Pancreas (tissue), 10 donors: ENCODE data around the gene ZNF512B. TPM values are rescaled to one million over a fixed set of nuclear protein-coding genes. Genes with fewer than 3 reads are reported as not detected.
A peak's percentile ranks its signal among the peaks of the same experiment; 100 is the strongest.

Source experiments
- ATAC-seq, 4 donors: fragments of 200-7000 bp; cut with Tn5 transposase; one replicate each; pipeline versions ENCODE4 v1.8.0 to v1.9.1; 2020; ENCODE audit warnings: mild to moderate bottlenecking in 4 of 4, moderate library complexity in 4 of 4
- DNase-seq, 6 donors: peaks; one replicate each; pipeline ENCODE4 v3.0.0-alpha.2; 2020
- FAIRE-seq: peaks from 2 replicates; lab custom pipeline; 2012; peaks lifted over from hg19 to GRCh38; lab: Jason Lieb, UNC
- H3K27ac ChIP-seq, 4 donors: fragments of 200-600 bp; sonication (generic); 1 replicate in 3 of 4; 2 replicates in 1 of 4; pipeline versions ENCODE4 v1.5.0 to v1.8.0; 2020
- H3K27me3 ChIP-seq, 4 donors: fragments of 200-600 bp; one replicate each; pipeline ENCODE4 v1.8.0; 2021
- H3K36me3 ChIP-seq, 3 donors: fragments of 200-600 bp; sonication (generic) in 1 of 3; one replicate each; pipeline versions ENCODE4 v1.5.0 to v1.8.0; 2020 to 2021
- H3K4me1 ChIP-seq, 3 donors: fragments of 200-600 bp; one replicate each; pipeline ENCODE4 v1.8.0; 2021
- H3K4me3 ChIP-seq, 4 donors: fragments of 200-600 bp; sonication (generic) in 2 of 4; one replicate each; pipeline versions ENCODE4 v1.5.0 to v1.8.0; 2020 to 2021
- H3K9me3 ChIP-seq, 4 donors: fragments of 200-600 bp; one replicate each; pipeline ENCODE4 v1.8.0; 2021
- whole genome bisulfite sequencing, 2 donors: extraction: QIAGEN DNeasy Blood & Tissue Kit; methylation state at CpG; one replicate each; pipeline ENCODE4 v1.1.7; 2013; 5-methylcytosine and 5-hydroxymethylcytosine counted together
- intact Hi-C, 3 donors: fragments of 100-400 bp; cut with DNase I; formaldehyde crosslinking; loops; one replicate each; pipeline versions ENCODE4 v1.11.1 to v1.14.2; 2022
- microRNA-seq, 2 donors: library from miRNA; unstranded; fragments of <30 nt; microRNA quantifications; one replicate each; pipeline versions ENCODE4 to v1.1.0, GENCODE V29; 2019 to 2020
- polyA plus RNA-seq, 2 donors: library from polyadenylated mRNA; stranded (reverse); fragments of 200-250 nt; gene quantifications; one replicate each; pipeline ENCODE4 v1.2.3, GENCODE V29; 2013
- total RNA-seq, 6 donors: library from RNA; stranded (reverse); fragmentation: NEBNext Ultra II Directional in 4 of 6; extraction: Animal tissue kit (Norgen Biotek cat#: 25700) in 4 of 6; gene quantifications; one replicate each; pipeline versions ENCODE4 v1.2.1 to v1.2.4, GENCODE V29; 2021 to 2023
- TF ChIP-seq, protein P1 (sequence below), 4 donors: fragments of 200-600 bp; sonication (generic) in 3 of 4; IDR thresholded peaks; one replicate each; pipeline versions ENCODE4 v1.5.0 to v1.8.0; 2021; ENCODE audit warnings: antibody characterized with exemption in 4 of 4
- donor health status: healthy with polysubstance abuse.
- donor health status: DM: no; HTN: no; CAD: no; lungs with moderate emphysema.
- donor health status: DM: no; HTN: no; CAD: no.
- donor health status: control.
- donor health status: control.
- donor health status: Bipolar disorder and iron deficiency.
- donor health status: DM: yes; HTN: yes; CAD: no.
- donor health status: DM: no; HTN: no; CAD: no.
- donor health status: DM: no; HTN: no; CAD: no.
- donor health status: DM: yes; HTN: yes; CAD: no.

The ZNF512B gene
- total and polyA plus RNA-seq, 8 donors, result 8.5 to 22.0 (median 11.4) TPM

- ATAC-seq, result peak; percentile 84 to 87 (median 86)
- Histone ChIP-seq H3K27ac (peak overlapping the region in 3 of 4 donors; percentile 30 to 47 (median 45)), H3K4me1 (peaks cover 13 to 47% (median 15%) of the 10 kb centered on the region in 3 donors)
Measured at GRCh38 chr20:63911176-63911575, 58.6 kb downstream of the ZNF512B start.

DNA sequence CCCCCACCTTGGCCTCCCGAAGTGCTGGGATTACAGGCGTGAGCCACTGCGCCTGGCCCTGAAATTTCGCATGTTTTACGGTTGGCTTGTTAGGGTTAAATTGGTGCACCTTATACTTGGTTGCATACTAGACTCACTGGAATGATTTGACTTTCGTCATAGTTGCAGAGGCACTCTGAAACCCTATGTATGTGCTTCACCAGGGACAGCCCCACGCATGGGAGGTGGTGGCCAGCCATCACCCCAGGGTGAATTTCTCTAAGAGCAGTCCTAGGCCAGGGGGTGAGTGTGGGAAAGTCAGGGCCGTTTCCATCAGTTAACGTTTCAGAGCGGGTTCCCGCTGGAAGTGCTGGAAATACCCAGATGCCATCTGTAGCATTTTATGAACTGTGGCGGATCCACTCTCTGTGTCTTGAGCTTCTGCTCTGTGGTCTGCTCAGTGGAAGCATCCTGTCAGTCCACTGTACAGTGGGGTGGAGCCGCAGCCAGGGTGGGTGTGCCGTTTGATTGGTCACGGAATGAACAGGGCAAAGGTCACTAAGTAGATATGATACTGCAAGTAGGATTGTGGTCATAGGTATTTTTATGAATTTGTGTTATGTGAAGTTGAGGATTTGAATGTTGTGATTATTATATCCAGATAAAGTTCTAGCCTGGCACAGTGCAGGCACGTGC, 61.6 kb downstream of the ZNF512B start:
- no peaks in the 10 kb centered on the region for H3K27me3 ChIP-seq
- FAIRE-seq (no peak), DNase-seq (peak in 1 of 6 donors; percentile 36)

More at GRCh38 chr20:63911176-63911575, 58.6 kb downstream of the ZNF512B start:
- H3K9me3 ChIP-seq, result no peaks in the 10 kb centered on the region
- H3K27me3 ChIP-seq, result no peaks in the 10 kb centered on the region
- 28 to 31% methylated on average over 12 of the region's 12 CpGs for WGBS, 2 donors
- peak; percentile 73 to 89 (median 86) for DNase-seq
- TF ChIP-seq, protein P1, sequence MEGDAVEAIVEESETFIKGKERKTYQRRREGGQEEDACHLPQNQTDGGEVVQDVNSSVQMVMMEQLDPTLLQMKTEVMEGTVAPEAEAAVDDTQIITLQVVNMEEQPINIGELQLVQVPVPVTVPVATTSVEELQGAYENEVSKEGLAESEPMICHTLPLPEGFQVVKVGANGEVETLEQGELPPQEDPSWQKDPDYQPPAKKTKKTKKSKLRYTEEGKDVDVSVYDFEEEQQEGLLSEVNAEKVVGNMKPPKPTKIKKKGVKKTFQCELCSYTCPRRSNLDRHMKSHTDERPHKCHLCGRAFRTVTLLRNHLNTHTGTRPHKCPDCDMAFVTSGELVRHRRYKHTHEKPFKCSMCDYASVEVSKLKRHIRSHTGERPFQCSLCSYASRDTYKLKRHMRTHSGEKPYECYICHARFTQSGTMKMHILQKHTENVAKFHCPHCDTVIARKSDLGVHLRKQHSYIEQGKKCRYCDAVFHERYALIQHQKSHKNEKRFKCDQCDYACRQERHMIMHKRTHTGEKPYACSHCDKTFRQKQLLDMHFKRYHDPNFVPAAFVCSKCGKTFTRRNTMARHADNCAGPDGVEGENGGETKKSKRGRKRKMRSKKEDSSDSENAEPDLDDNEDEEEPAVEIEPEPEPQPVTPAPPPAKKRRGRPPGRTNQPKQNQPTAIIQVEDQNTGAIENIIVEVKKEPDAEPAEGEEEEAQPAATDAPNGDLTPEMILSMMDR (IDR thresholded peaks at IDR 0.05), result no peak
- H3K4me3 ChIP-seq, result no peak overlapping the region
- no peak for FAIRE-seq
- no peaks in the 10 kb centered on the region for H3K36me3 ChIP-seq
- intact Hi-C loops, result no loop called here

More for the DNA sequence above, 61.6 kb downstream of the ZNF512B start:
- no peak overlapping the region for H3K27ac ChIP-seq
- H3K9me3 ChIP-seq, result no peaks in the 10 kb centered on the region
- no peaks in the 10 kb centered on the region for H3K36me3 ChIP-seq
- H3K4me3 ChIP-seq, result no peak overlapping the region
- peaks cover 5 to 37% (median 15%) of the 10 kb centered on the region in 3 donors for H3K4me1 ChIP-seq
- peak; percentile 9 to 46 (median 27) for ATAC-seq
- WGBS, 2 donors, result 44 to 48% methylated on average over 16 of the region's 16 CpGs
- TF ChIP-seq, protein P1 (IDR thresholded peaks at IDR 0.05), result no peak
- intact Hi-C loops, result no loop called here

Small RNAs within 50 kb of the gene (microRNA-seq; reads per million reads assigned to microRNA genes)
- gene MIR1914 (0 reads per million in 2 donors), gene MIR647 (0 reads per million in 2 donors), gene MIR941-1 (0 reads per million in 2 donors), gene MIR941-2 (0 reads per million in 2 donors), gene MIR941-3 (0 reads per million in 2 donors), gene MIR941-4 (0 reads per million in 2 donors), gene MIR941-5 (0 reads per million in 2 donors)

Other genes with a start within 250 kb of the ZNF512B start
- 1 to 10 TPM; 2.6 to 6.0 (median 3.1) TPM for gene LIME1, start 233.3 kb downstream of the ZNF512B start, total RNA-seq
- gene LIME1, start 233.3 kb downstream of the ZNF512B start, polyA plus RNA-seq, result 10 to 100 TPM; 44.6 to 46.6 TPM
- gene SLC2A4RG, start 230.2 kb downstream of the ZNF512B start, total RNA-seq, result 10 to 100 TPM; 25.8 to 44.2 (median 30.6) TPM
- 10 to 100 TPM; 63.2 to 67.1 TPM for gene SLC2A4RG, start 230.2 kb downstream of the ZNF512B start, polyA plus RNA-seq
- 1 to 10 TPM; 2.2 to 7.4 (median 3.0) TPM for gene ZBTB46, start 138.7 kb downstream of the ZNF512B start, total RNA-seq
- 1 to 10 TPM; 2.8 to 3.6 TPM for gene ZBTB46, start 138.7 kb downstream of the ZNF512B start, polyA plus RNA-seq
- gene ABHD16B, start 108.4 kb downstream of the ZNF512B start, total RNA-seq, result not detected
- gene ABHD16B, start 108.4 kb downstream of the ZNF512B start, polyA plus RNA-seq, result under 1 TPM; 0.12 to 0.53 TPM
- gene TPD52L2, start 104.7 kb downstream of the ZNF512B start, total RNA-seq, result 10 to 100 TPM; 16.3 to 35.0 (median 22.3) TPM
- 10 to 100 TPM; 33.8 to 47.3 TPM for gene TPD52L2, start 104.7 kb downstream of the ZNF512B start, polyA plus RNA-seq
- gene DNAJC5, start 74.8 kb downstream of the ZNF512B start, total RNA-seq, result 10 to 100 TPM; 25.0 to 31.5 (median 29.2) TPM
- 10 to 100 TPM; 20.1 to 23.3 TPM for gene DNAJC5, start 74.8 kb downstream of the ZNF512B start, polyA plus RNA-seq
- 10 to 100 TPM; 13.9 to 23.1 (median 17.2) TPM for gene UCKL1, start 13.5 kb downstream of the ZNF512B start, total RNA-seq
- gene UCKL1, start 13.5 kb downstream of the ZNF512B start, polyA plus RNA-seq, result 10 to 100 TPM; 67.8 to 84.7 TPM
- gene SAMD10, start 9.7 kb upstream of the ZNF512B start, total RNA-seq, result 1 to 10 TPM; 1.3 to 5.2 (median 3.1) TPM
- 1 to 10 TPM; 5.6 to 7.3 TPM for gene SAMD10, start 9.7 kb upstream of the ZNF512B start, polyA plus RNA-seq
- gene PRPF6, start 11.2 kb upstream of the ZNF512B start, total RNA-seq, result 10 to 100 TPM; 27.2 to 39.4 (median 32.2) TPM
- 10 to 100 TPM; 35.7 to 49.2 TPM for gene PRPF6, start 11.2 kb upstream of the ZNF512B start, polyA plus RNA-seq
- gene C20orf204, start 66.3 kb upstream of the ZNF512B start, total RNA-seq, result 1 to 10 TPM in 1 of 6 donors, under 1 TPM in 5; 0.31 to 1.0 (median 0.70) TPM
- gene C20orf204, start 66.3 kb upstream of the ZNF512B start, polyA plus RNA-seq, result 1 to 10 TPM; 2.4 to 3.7 TPM
- 1 to 10 TPM; 3.7 to 9.1 (median 5.2) TPM for gene SOX18, start 79.7 kb upstream of the ZNF512B start, total RNA-seq
- 1 to 10 TPM; 6.1 to 6.4 TPM for gene SOX18, start 79.7 kb upstream of the ZNF512B start, polyA plus RNA-seq
- gene TCEA2, start 93.3 kb upstream of the ZNF512B start, total RNA-seq, result 10 to 100 TPM; 11.6 to 24.5 (median 13.9) TPM
- 10 to 100 TPM; 35.7 to 52.9 TPM for gene TCEA2, start 93.3 kb upstream of the ZNF512B start, polyA plus RNA-seq
- gene RGS19, start 109.6 kb upstream of the ZNF512B start, total RNA-seq, result 10 to 100 TPM in 1 of 6 donors, 1 to 10 TPM in 5; 3.2 to 11.9 (median 4.1) TPM
- gene RGS19, start 109.6 kb upstream of the ZNF512B start, polyA plus RNA-seq, result 1 to 10 TPM; 7.5 to 8.9 TPM
- 1 to 10 TPM in 3 of 6 donors, under 1 TPM in 3; 0.25 to 2.2 (median 1.1) TPM for gene OPRL1, start 110.2 kb upstream of the ZNF512B start, total RNA-seq
- gene OPRL1, start 110.2 kb upstream of the ZNF512B start, polyA plus RNA-seq, result under 1 TPM; 0.49 to 0.94 TPM
- under 1 TPM in 2 of 6 donors, not detected in 4; 0.22 to 0.24 TPM for gene LKAAEAR1, start 114.5 kb upstream of the ZNF512B start, total RNA-seq
- gene LKAAEAR1, start 114.5 kb upstream of the ZNF512B start, polyA plus RNA-seq, result not detected
- gene NPBWR2, start 137.6 kb upstream of the ZNF512B start, total RNA-seq, result not detected
- gene NPBWR2, start 137.6 kb upstream of the ZNF512B start, polyA plus RNA-seq, result not detected
- gene MYT1, start 194.5 kb upstream of the ZNF512B start, total RNA-seq, result under 1 TPM; 0.13 to 0.67 (median 0.37) TPM
- 1 to 10 TPM in 1 of 2 donors, under 1 TPM in 1; 0.76 to 5.1 TPM for gene MYT1, start 194.5 kb upstream of the ZNF512B start, polyA plus RNA-seq